Measurements from ENCODE around the gene GAS7.

GAS7 gene

GRCh38 chr17:9905902-9906301 is 292.5 kb downstream of the GAS7 start:
- no peak for DNase-seq

GRCh38 chr17:9905078-9905415 is 293.4 kb downstream of the GAS7 start, which contains the start of gene RCVRN:
TSS of gene RCVRN (minus strand) at chr17:9905271. CDS start at chr17:9905180, 91 bp downstream.
- no peak for DNase-seq

- no peak for DNase-seq
Measured at GRCh38 chr17:9904277-9905077, 293.9 kb downstream of the GAS7 start.

GRCh38 chr17:9902120-9902519 is 296.3 kb downstream of the GAS7 start:
- DNase-seq = no peak

- DNase-seq = no peak
Measured at GRCh38 chr17:9900784-9901183, 297.6 kb downstream of the GAS7 start.

GRCh38 chr17:9900044-9900594 is 298.3 kb downstream of the GAS7 start:
- DNase-seq = no peak

- no peak for DNase-seq
Measured at GRCh38 chr17:9899280-9900043, 298.9 kb downstream of the GAS7 start.

- no peak for DNase-seq
Measured at GRCh38 chr17:9898812-9899211, 299.6 kb downstream of the GAS7 start.

GRCh38 chr17:9897372-9897968 is 300.9 kb downstream of the GAS7 start:
- no peak for DNase-seq

- no peak for DNase-seq
Measured at GRCh38 chr17:9895923-9896322, 302.5 kb downstream of the GAS7 start.

GRCh38 chr17:9894231-9894630 is 304.2 kb downstream of the GAS7 start:
- no peak for DNase-seq

- no peak for DNase-seq
Measured at GRCh38 chr17:9893411-9894012, 304.9 kb downstream of the GAS7 start.

- DNase-seq = no peak
Measured at GRCh38 chr17:9890124-9890523, 308.3 kb downstream of the GAS7 start.

- no peak for DNase-seq
Measured at GRCh38 chr17:9887508-9887907, 310.9 kb downstream of the GAS7 start.

- no peak for DNase-seq
Measured at GRCh38 chr17:9886141-9886930, 312.1 kb downstream of the GAS7 start.

- DNase-seq = no peak
Measured at GRCh38 chr17:9883451-9883850, 315.0 kb downstream of the GAS7 start.

GRCh38 chr17:9880582-9880999 is 317.8 kb downstream of the GAS7 start:
- DNase-seq = no peak

GRCh38 chr17:9878786-9879525 is 319.4 kb downstream of the GAS7 start:
- no peak for DNase-seq

GRCh38 chr17:9878356-9878755 is 320.1 kb downstream of the GAS7 start:
- no peak for DNase-seq

GRCh38 chr17:9875441-9875840 is 323.0 kb downstream of the GAS7 start:
- DNase-seq = no peak

GRCh38 chr17:9874722-9875121 is 323.7 kb downstream of the GAS7 start:
- DNase-seq = no peak

- no peak for DNase-seq
Measured at GRCh38 chr17:9872852-9873251, 325.6 kb downstream of the GAS7 start.
